BLaER1 treated with 17β-estradiol and CSF1 and Interleukin-3, amounts not matched to agents 10 nM and 100 nM (cell line): Measurements from ENCODE around the gene RIN1.
A peak's percentile ranks its signal among the peaks of the same experiment; 100 is the strongest.

Source experiments
- H3K27ac ChIP-seq, 11 experiments: shearing (Covaris generic); formaldehyde crosslinking; 2 replicates each; pipeline ENCODE4 v1.8.1; 2022
- H3K27me3 ChIP-seq, 11 experiments: shearing (Covaris generic); formaldehyde crosslinking; 2 replicates each; pipeline ENCODE4 v1.8.1; 2022
- H3K36me3 ChIP-seq, 11 experiments: shearing (Covaris generic); formaldehyde crosslinking; 2 replicates each; pipeline ENCODE4 v1.8.1; 2022
- H3K4me1 ChIP-seq, 10 experiments: shearing (Covaris generic); formaldehyde crosslinking; 2 replicates each; pipeline ENCODE4 v1.8.1; 2022
- H3K4me2 ChIP-seq, 11 experiments: shearing (Covaris generic); formaldehyde crosslinking; 2 replicates each; pipeline ENCODE4 v1.8.1; 2022
- H3K4me3 ChIP-seq, 10 experiments: shearing (Covaris generic); formaldehyde crosslinking; 2 replicates each; pipeline ENCODE4 v1.8.1; 2022
- H3K9ac ChIP-seq, 11 experiments: shearing (Covaris generic); formaldehyde crosslinking; 2 replicates each; pipeline ENCODE4 v1.8.1; 2022
- H3K9me3 ChIP-seq, 11 experiments: shearing (Covaris generic); formaldehyde crosslinking; replicated peaks in 1 of 11; 2 replicates each; pipeline ENCODE4 v1.8.1; 2022
- H4K20me1 ChIP-seq, 11 experiments: shearing (Covaris generic); formaldehyde crosslinking; 2 replicates each; pipeline ENCODE4 v1.8.1; 2022
- Cebpa-rat ChIP-seq, 11 experiments: shearing (Covaris generic); IDR thresholded peaks; 2 replicates each; pipeline ENCODE4 v1.8.1; 2022

RIN1 gene

GRCh38 chr11:66368484-66368883 is 32.2 kb upstream of the RIN1 start:
- Histone ChIP-seq H3K36me3 (peaks cover 0 to 56% (median 49%) of the 10 kb centered on the region in 11 experiments; a peak in 19 of 22 replicates), H3K27me3 (no peaks in the 10 kb centered on the region), H3K4me2 (0 out of 22 replicates have a peak overlapping the region, but pooled peaks of 3 of the 11 experiments have one; percentile 7 to 20 (median 20)), H3K4me1 (peaks cover 10 to 44% (median 37%) of the 10 kb centered on the region in 10 experiments; a peak in 19 of 20 replicates), H4K20me1 (peaks cover 0 to 57% (median 36%) of the 10 kb centered on the region in 11 experiments; a peak in 15 of 22 replicates), H3K27ac (no peak overlapping the region), H3K9ac (peak overlapping the region in 1 of 11 experiments; percentile 7; a peak in 1 of 22 replicates), H3K9me3 (no peaks in the 10 kb centered on the region), H3K4me3 (no peak overlapping the region)
- no peak for TF ChIP-seq Cebpa-rat (IDR thresholded peaks at IDR 0.05)

GRCh38 chr11:66367561-66368312 is 31.5 kb upstream of the RIN1 start:
- Histone ChIP-seq H3K4me2 (no peak overlapping the region), H3K27ac (no peak overlapping the region), H3K4me1 (peaks cover 8 to 38% (median 30%) of the 10 kb centered on the region in 10 experiments; a peak in 19 of 20 replicates), H3K36me3 (peaks cover 0 to 63% (median 56%) of the 10 kb centered on the region in 11 experiments; a peak in 19 of 22 replicates), H3K9me3 (no peaks in the 10 kb centered on the region), H4K20me1 (peaks cover 0 to 65% (median 36%) of the 10 kb centered on the region in 11 experiments; a peak in 15 of 22 replicates), H3K9ac (no peak overlapping the region), H3K4me3 (no peak overlapping the region), H3K27me3 (no peaks in the 10 kb centered on the region)
- no peak for TF ChIP-seq Cebpa-rat (IDR thresholded peaks at IDR 0.05)

- Histone ChIP-seq H3K9ac (no peak overlapping the region), H3K27me3 (no peaks in the 10 kb centered on the region), H4K20me1 (peaks cover 0 to 73% (median 43%) of the 10 kb centered on the region in 11 experiments; a peak in 15 of 22 replicates), H3K36me3 (peaks cover 0 to 71% (median 60%) of the 10 kb centered on the region in 11 experiments; a peak in 19 of 22 replicates), H3K4me2 (no peak overlapping the region), H3K4me3 (no peak overlapping the region), H3K27ac (no peak overlapping the region), H3K9me3 (no peaks in the 10 kb centered on the region), H3K4me1 (peaks cover 5 to 33% (median 25%) of the 10 kb centered on the region in 10 experiments; a peak in 18 of 20 replicates)
- no peak for TF ChIP-seq Cebpa-rat (IDR thresholded peaks at IDR 0.05)
Measured at GRCh38 chr11:66366844-66367477, 30.7 kb upstream of the RIN1 start.

- H3K9ac ChIP-seq: no peak overlapping the region
- H3K4me3 ChIP-seq: no peak overlapping the region
- peaks cover 5 to 32% (median 25%) of the 10 kb centered on the region in 10 experiments; a peak in 18 of 20 replicates for H3K4me1 ChIP-seq
- H3K9me3 ChIP-seq: no peaks in the 10 kb centered on the region
- peaks cover 0 to 80% (median 60%) of the 10 kb centered on the region in 11 experiments; a peak in 19 of 22 replicates for H3K36me3 ChIP-seq
- no peak overlapping the region; a peak in 1 of 22 replicates for H3K27ac ChIP-seq
- H3K27me3 ChIP-seq: no peaks in the 10 kb centered on the region
- no peak overlapping the region for H3K4me2 ChIP-seq
- TF ChIP-seq Cebpa-rat (IDR thresholded peaks at IDR 0.05): no peak
- H4K20me1 ChIP-seq: peaks cover 0 to 83% (median 44%) of the 10 kb centered on the region in 11 experiments; a peak in 15 of 22 replicates
Measured at GRCh38 chr11:66365711-66366619, 29.7 kb upstream of the RIN1 start.

GRCh38 chr11:66365166-66365565 is 28.9 kb upstream of the RIN1 start:
- H3K27me3 ChIP-seq: no peaks in the 10 kb centered on the region
- H3K36me3 ChIP-seq: peaks cover 0 to 87% (median 60%) of the 10 kb centered on the region in 11 experiments; a peak in 19 of 22 replicates
- H3K4me2 ChIP-seq: no peak overlapping the region
- H3K4me1 ChIP-seq: peaks cover 1 to 24% (median 17%) of the 10 kb centered on the region in 10 experiments; a peak in 18 of 20 replicates
- no peak for TF ChIP-seq Cebpa-rat (IDR thresholded peaks at IDR 0.05)
- no peak overlapping the region for H3K4me3 ChIP-seq
- H4K20me1 ChIP-seq: peaks cover 0 to 83% (median 42%) of the 10 kb centered on the region in 11 experiments; a peak in 15 of 22 replicates
- H3K9me3 ChIP-seq: no peaks in the 10 kb centered on the region
- no peak overlapping the region for H3K27ac ChIP-seq
- no peak overlapping the region for H3K9ac ChIP-seq

GRCh38 chr11:66363805-66364535 is 27.7 kb upstream of the RIN1 start:
- Histone ChIP-seq H3K4me1 (peaks cover 0 to 13% (median 7%) of the 10 kb centered on the region in 10 experiments; a peak in 8 of 20 replicates), H3K9me3 (no peaks in the 10 kb centered on the region), H3K27ac (no peak overlapping the region), H4K20me1 (peaks cover 0 to 72% (median 30%) of the 10 kb centered on the region in 11 experiments; a peak in 13 of 22 replicates), H3K27me3 (no peaks in the 10 kb centered on the region), H3K4me2 (no peak overlapping the region), H3K4me3 (no peak overlapping the region), H3K36me3 (peaks cover 0 to 88% (median 59%) of the 10 kb centered on the region in 11 experiments; a peak in 19 of 22 replicates), H3K9ac (peak overlapping the region in 1 of 11 experiments; percentile 4; a peak in 1 of 22 replicates)
- TF ChIP-seq Cebpa-rat (IDR thresholded peaks at IDR 0.05): no peak

- no peaks in the 10 kb centered on the region for H3K9me3 ChIP-seq
- H3K9ac ChIP-seq: peak overlapping the region in 1 of 11 experiments; percentile 4; a peak in 1 of 22 replicates
- H3K4me3 ChIP-seq: no peak overlapping the region
- TF ChIP-seq Cebpa-rat (IDR thresholded peaks at IDR 0.05): no peak
- peaks cover 0 to 64% (median 24%) of the 10 kb centered on the region in 11 experiments; a peak in 13 of 22 replicates for H4K20me1 ChIP-seq
- no peak overlapping the region for H3K27ac ChIP-seq
- no peaks in the 10 kb centered on the region for H3K27me3 ChIP-seq
- H3K4me2 ChIP-seq: no peak overlapping the region
- peaks cover 0 to 6% (median 1%) of the 10 kb centered on the region in 10 experiments; a peak in 3 of 20 replicates for H3K4me1 ChIP-seq
- H3K36me3 ChIP-seq: peaks cover 0 to 80% (median 51%) of the 10 kb centered on the region in 11 experiments; a peak in 19 of 22 replicates
Measured at GRCh38 chr11:66363187-66363601, 27.0 kb upstream of the RIN1 start.
